ENCODE data around the gene RCOR1.
"Not testable (repeated sequence)": the region's sequence is repeated elsewhere in the genome, so short reads cannot be mapped to it uniquely, and the experiment has no call there.

Gene RCOR1

DNA sequence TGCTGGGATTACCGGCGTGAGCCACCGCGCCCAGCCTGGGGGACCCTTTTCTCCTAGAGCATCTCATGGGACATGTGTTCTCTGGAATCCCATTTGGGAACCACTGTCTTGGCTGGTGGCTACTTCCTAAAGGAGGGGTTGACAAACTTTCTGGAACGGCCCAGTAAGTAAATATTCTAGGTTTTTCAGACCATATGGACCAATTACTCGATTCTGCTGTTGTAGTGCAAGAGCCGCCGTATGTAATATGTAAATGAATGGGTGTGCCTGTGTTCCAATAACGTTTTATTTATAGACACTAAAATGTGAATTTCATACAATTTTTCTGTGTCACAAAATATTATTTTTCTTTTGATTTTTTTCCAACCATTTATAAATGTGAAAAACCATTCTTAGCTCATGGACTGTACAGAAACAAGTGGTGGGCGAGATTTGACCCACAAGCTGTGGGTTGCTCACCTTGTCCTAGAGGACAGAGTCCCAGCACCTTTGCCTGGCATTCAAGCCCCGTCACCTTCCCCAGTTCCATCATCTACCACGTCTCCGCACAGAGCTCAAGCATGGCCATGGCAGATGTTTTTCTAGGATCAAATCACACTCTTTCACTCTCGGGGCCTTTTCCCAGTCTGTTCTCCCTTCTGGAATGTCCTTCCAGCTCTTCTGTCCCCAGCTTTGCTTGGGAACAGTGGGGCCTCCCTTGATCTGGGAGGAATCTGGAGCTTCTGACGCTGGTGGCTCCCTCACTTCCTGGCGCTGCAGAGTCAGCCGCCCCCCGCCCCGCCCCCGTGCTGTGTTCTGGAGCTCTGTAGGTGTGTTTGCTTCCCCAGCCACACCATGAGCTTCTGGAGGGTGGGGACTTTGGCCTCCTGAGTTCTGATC lies 17.9 kb upstream of the RCOR1 start:
- Histone ChIP-seq H3K4me3 (ENCODE audit: low read length) (no peak overlapping the region), H3K9me3 (ENCODE audit: control insufficient read depth, low read length) (no peaks in the 10 kb centered on the region), H3K9ac (ENCODE audit: low read length) (no peak overlapping the region), H3K27me3 (ENCODE audit: control insufficient read depth, insufficient read depth, low read length) (no peaks in the 10 kb centered on the region), H3K36me3 (ENCODE audit: control insufficient read depth, insufficient read depth, low read length) (no peaks in the 10 kb centered on the region), H3K4me1 (ENCODE audit: control insufficient read depth, insufficient read depth, low read length) (peaks cover 13% of the 10 kb centered on the region)

DNA sequence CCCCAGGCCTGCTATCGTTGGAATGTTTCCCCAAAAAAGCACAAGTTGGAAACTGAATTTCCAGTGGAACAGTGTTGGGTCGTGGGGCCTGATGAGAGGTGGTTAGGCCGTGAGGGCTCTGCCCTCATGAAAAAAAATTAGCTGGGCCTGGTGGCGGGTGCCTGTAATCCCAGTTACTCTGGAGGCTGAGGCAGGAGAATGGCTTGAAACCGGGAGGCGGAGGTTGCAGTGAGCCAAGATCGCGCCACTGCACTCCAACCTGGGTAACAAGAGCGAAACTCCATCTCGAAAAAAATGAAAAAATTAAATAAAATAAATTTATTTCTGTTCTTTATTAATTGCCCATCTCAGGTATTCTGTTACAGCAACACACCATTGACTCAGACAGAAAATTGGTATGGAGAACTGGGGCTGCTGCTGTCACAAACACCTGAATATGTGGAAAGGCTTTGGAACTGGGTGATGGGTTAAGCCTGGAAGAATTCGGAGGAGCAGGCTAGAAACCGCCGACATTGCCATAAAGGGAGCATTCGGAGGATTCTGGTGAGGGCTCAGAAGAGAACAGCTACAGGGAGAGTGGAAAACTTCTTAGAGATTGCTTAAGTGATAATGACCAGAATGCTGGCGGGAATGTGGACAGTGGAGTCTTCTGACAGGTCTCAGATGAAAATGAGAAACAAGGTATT lies 17.1 kb upstream of the RCOR1 start:
- H3K27me3 ChIP-seq (ENCODE audit: control insufficient read depth, insufficient read depth, low read length), result no peaks in the 10 kb centered on the region
- H3K4me3 ChIP-seq (ENCODE audit: low read length), result no peak overlapping the region
- no peaks in the 10 kb centered on the region for H3K9me3 ChIP-seq (ENCODE audit: control insufficient read depth, low read length)
- H3K36me3 ChIP-seq (ENCODE audit: control insufficient read depth, insufficient read depth, low read length), result no peaks in the 10 kb centered on the region
- H3K9ac ChIP-seq (ENCODE audit: low read length), result no peak overlapping the region
- H3K4me1 ChIP-seq (ENCODE audit: control insufficient read depth, insufficient read depth, low read length), result peaks cover 13% of the 10 kb centered on the region

DNA sequence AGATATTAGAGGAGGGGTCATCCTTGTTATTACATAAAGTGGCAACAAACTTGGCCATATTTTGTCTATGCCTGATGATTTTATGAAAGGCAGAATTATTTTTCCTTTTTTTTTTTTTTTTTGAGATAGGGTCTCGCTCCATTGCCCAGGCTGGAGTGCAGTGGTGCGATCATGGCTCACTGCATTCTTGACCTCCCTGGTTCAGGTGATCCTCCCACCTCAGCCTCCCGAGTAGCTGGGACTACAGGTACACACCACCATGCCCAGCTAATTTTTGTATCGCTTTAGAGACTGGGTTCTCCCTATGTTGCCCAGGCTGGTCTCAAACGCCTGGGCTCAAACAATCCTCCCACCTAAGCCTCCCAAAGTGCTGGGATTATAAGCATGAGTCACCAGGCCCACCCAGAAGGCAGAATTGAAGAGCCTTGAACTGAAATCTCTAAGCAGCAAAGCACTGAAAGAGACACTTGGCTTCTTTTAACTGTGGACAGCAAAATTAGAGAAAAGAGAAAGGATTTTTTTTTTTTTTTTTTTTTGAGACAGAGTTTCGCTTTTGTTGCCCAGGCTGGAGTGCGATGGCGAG lies 16.5 kb upstream of the RCOR1 start:
- H3K9ac ChIP-seq (ENCODE audit: low read length); H3K27me3 ChIP-seq (ENCODE audit: control insufficient read depth, insufficient read depth, low read length); H3K36me3 ChIP-seq (ENCODE audit: control insufficient read depth, insufficient read depth, low read length); H3K9me3 ChIP-seq (ENCODE audit: control insufficient read depth, low read length); H3K4me3 ChIP-seq (ENCODE audit: low read length): not testable (repeated sequence)
- peaks cover 13% of the 10 kb centered on the region for H3K4me1 ChIP-seq (ENCODE audit: control insufficient read depth, insufficient read depth, low read length)

DNA sequence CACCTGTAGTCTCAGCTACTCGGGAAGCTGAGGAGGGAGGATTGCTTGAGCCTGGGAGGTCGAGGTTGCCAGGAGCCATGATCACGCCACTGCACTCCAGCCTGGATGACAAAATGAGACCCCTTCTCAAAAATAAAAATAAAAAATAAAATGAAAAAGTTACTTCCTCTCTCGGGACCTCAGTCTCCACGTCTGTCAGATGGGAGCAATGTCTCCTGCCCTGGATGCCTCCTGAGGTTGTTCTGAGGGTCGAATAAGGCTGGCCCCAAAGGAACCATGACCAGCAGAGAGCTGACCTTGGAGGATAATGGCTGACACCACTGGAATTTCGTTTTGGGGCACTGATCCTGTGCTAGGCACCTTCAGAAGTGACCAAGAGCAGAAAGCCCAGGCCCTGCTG lies 13.6 kb upstream of the RCOR1 start:
- Histone ChIP-seq H3K36me3 (ENCODE audit: control insufficient read depth, insufficient read depth, low read length) (no peaks in the 10 kb centered on the region), H3K9me3 (ENCODE audit: control insufficient read depth, low read length) (no peaks in the 10 kb centered on the region), H3K27me3 (ENCODE audit: control insufficient read depth, insufficient read depth, low read length) (no peaks in the 10 kb centered on the region)

DNA sequence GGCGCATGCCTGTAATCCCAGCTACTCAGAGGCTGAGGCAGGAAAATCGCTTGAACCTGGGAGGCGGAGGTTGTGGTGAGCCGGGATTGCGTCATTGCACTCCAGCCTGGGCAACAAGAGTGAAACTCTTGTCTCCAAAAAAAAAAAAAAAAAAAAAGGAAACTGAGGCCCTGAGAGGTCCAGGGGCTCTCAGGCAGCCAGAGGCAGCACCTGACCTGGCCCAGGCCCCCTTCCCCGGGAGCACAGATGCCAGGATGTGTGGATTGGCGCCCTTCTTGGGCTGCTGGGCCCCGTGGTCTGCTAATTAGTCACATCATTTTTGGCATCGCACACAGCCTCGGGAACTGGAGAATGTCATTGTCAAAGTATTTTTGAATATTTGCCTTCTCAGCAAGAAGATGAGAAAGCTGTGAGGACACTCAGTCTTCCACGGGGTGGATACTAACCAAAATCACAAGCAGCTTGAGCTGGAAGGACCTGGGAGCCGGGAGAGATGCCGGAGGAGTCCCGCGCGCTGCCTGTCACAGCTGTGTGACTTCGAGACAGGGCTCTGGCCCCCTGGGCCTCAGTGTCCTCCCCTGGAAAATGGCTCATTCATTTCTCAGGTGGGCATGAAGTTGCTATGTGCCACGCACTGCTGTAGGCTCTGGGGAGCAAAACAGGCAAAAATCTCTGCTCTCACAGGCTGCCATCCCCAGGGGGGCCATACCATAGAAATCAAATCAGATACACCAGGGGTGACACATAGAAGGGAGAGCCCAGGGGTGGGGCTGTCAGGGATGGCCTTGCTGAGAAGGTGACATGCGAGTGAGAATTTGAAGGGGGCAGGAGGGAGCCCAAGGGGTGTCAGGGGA lies 12.5 kb upstream of the RCOR1 start:
- H3K36me3 ChIP-seq (ENCODE audit: control insufficient read depth, insufficient read depth, low read length), result no peaks in the 10 kb centered on the region
- peaks cover 3% of the 10 kb centered on the region for H3K4me1 ChIP-seq (ENCODE audit: control insufficient read depth, insufficient read depth, low read length)
- H3K4me3 ChIP-seq (ENCODE audit: low read length), result no peak overlapping the region
- no peaks in the 10 kb centered on the region for H3K9me3 ChIP-seq (ENCODE audit: control insufficient read depth, low read length)
- no peaks in the 10 kb centered on the region for H3K27me3 ChIP-seq (ENCODE audit: control insufficient read depth, insufficient read depth, low read length)
- H3K9ac ChIP-seq (ENCODE audit: low read length), result no peak overlapping the region

More for the DNA sequence above, 13.6 kb upstream of the RCOR1 start:
- Histone ChIP-seq H3K4me3 (ENCODE audit: low read length) (no peak overlapping the region), H3K4me1 (ENCODE audit: control insufficient read depth, insufficient read depth, low read length) (peaks cover 7% of the 10 kb centered on the region), H3K9ac (ENCODE audit: low read length) (no peak overlapping the region)

DNA sequence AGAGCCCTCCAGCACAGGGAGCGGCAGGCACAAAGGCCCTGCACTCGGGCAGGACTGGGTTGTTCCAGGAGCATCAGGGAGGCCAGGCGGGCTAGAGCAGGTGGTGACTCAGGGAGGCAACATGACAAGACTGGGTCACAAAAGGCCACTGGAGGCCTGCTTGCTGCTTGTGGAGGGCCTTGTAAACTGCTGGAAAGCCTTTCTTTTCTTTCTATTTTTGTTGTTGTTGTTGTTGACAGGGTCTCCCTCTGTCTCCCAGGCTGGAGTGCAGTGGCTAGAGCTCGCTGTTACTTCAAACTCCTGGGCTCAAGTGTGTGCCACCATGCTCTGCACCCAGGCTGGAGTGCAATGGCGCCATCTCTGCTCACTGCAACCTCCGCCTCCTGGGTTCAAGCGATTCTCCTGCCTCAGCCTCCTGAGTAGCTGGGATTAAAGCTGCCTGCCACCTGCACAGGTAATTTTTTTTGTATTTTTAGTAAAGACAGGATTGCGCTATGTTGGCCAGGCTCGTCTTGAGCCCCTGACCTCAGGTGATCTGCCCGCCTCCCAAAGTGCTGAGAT lies 11.8 kb upstream of the RCOR1 start:
- Histone ChIP-seq H3K27me3 (ENCODE audit: control insufficient read depth, insufficient read depth, low read length) (no peaks in the 10 kb centered on the region), H3K4me3 (ENCODE audit: low read length) (no peak overlapping the region), H3K9me3 (ENCODE audit: control insufficient read depth, low read length) (no peaks in the 10 kb centered on the region), H3K36me3 (ENCODE audit: control insufficient read depth, insufficient read depth, low read length) (no peaks in the 10 kb centered on the region), H3K9ac (ENCODE audit: low read length) (no peak overlapping the region), H3K4me1 (ENCODE audit: control insufficient read depth, insufficient read depth, low read length) (peaks cover 9% of the 10 kb centered on the region)

DNA sequence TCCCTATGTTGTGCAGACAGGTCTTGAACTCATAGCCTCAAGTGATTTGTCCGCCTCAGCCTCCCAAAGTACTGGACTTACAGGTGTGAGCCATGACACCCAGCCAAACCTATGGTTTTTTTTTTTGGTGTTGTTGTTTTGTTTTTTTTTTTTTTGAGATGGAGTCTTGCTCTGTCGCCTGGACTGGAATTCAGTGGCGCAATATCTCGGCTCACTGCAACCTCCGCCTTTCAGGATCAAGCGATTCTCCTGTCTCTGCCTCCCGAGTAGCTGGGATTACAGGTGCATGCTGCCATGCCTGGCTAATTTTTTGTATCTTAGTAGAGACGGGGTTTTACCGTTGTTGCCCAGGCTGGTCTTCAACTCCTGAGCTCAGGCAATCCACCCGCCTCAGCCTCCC lies 11.3 kb upstream of the RCOR1 start:
- Histone ChIP-seq H3K27me3 (ENCODE audit: control insufficient read depth, insufficient read depth, low read length) (no peaks in the 10 kb centered on the region), H3K9ac (ENCODE audit: low read length) (no peak overlapping the region), H3K36me3 (ENCODE audit: control insufficient read depth, insufficient read depth, low read length) (no peaks in the 10 kb centered on the region), H3K4me3 (ENCODE audit: low read length) (no peak overlapping the region), H3K9me3 (ENCODE audit: control insufficient read depth, low read length) (no peaks in the 10 kb centered on the region), H3K4me1 (ENCODE audit: control insufficient read depth, insufficient read depth, low read length) (peaks cover 14% of the 10 kb centered on the region)

DNA sequence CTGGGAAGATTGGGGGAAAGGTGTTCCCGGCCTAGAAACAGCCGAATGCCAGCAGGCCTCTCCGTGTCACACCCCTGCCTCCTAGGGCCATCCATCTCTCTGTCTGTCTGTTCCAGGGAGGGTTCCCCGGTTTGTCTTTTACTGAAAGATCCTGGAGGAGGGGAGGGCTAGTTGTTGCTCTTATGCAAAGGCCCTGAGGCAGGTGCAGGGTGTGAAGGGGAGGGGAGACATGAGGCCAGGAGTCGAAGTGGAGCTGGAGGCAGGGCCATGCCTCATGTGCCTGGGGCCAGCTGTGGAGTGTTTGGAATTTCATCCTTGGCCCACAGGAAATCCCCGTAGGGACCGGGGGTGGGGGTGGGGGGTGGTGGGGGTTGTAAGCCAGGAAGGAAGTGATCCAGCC lies 8.7 kb upstream of the RCOR1 start:
- H3K4me3 ChIP-seq (ENCODE audit: low read length), result no peak overlapping the region
- no peaks in the 10 kb centered on the region for H3K9me3 ChIP-seq (ENCODE audit: control insufficient read depth, low read length)
- peaks cover 15% of the 10 kb centered on the region for H3K4me1 ChIP-seq (ENCODE audit: control insufficient read depth, insufficient read depth, low read length)
- H3K27me3 ChIP-seq (ENCODE audit: control insufficient read depth, insufficient read depth, low read length), result no peaks in the 10 kb centered on the region
- H3K9ac ChIP-seq (ENCODE audit: low read length), result no peak overlapping the region
- no peaks in the 10 kb centered on the region for H3K36me3 ChIP-seq (ENCODE audit: control insufficient read depth, insufficient read depth, low read length)

DNA sequence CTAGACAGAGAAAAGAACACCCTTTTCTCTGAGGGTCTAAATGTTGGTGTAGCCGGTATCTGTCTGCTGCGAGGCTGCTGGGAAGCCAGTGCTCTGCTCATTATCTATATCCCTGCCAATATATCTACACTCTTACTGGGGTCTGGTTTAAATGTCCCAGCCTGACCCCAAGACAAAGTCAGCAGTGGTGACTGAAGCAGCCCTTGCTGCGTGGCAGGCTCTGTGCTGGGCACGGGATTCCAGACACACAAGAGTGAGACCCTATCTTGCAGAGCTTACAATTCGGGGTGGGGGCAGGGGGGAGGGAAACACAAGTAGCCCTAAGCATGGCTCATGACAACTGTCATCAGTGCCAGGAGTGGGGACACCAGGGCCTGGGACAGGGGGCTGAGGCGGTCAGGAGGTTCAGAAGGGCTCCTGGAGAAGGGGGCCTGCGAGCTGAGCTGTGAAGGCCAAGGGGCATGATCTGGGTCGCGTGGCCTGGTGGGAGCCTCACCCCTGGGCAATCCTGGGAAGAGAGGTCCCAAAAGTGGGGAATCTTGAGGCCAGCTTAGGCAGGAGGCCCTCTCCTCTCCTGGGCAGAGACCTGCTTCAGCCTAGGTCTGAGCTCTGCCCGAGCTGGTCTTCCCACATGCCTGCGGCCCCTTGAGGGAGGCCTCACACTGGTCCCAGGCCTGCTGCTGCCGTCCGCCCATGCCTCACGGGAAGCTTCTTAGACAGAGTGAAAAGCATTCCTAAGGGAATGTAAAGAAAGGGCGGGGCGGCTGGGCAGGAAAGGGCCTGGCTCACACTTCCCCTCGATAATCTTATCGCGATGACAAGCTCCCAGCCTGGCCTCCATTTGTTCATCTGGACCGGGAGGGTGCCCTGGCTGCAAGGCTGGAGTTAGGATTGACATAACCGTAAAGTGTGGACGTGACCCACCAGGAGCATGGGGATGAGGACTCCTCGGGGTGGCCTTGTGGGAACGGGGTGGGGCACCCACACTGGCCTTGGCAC lies 7.3 kb upstream of the RCOR1 start:
- H3K9ac ChIP-seq (ENCODE audit: low read length), result peak overlapping the region; percentile 11
- H3K9me3 ChIP-seq (ENCODE audit: control insufficient read depth, low read length), result no peaks in the 10 kb centered on the region
- no peaks in the 10 kb centered on the region for H3K36me3 ChIP-seq (ENCODE audit: control insufficient read depth, insufficient read depth, low read length)
- H3K4me3 ChIP-seq (ENCODE audit: low read length), result no peak overlapping the region
- no peaks in the 10 kb centered on the region for H3K27me3 ChIP-seq (ENCODE audit: control insufficient read depth, insufficient read depth, low read length)
- peaks cover 15% of the 10 kb centered on the region for H3K4me1 ChIP-seq (ENCODE audit: control insufficient read depth, insufficient read depth, low read length)

DNA sequence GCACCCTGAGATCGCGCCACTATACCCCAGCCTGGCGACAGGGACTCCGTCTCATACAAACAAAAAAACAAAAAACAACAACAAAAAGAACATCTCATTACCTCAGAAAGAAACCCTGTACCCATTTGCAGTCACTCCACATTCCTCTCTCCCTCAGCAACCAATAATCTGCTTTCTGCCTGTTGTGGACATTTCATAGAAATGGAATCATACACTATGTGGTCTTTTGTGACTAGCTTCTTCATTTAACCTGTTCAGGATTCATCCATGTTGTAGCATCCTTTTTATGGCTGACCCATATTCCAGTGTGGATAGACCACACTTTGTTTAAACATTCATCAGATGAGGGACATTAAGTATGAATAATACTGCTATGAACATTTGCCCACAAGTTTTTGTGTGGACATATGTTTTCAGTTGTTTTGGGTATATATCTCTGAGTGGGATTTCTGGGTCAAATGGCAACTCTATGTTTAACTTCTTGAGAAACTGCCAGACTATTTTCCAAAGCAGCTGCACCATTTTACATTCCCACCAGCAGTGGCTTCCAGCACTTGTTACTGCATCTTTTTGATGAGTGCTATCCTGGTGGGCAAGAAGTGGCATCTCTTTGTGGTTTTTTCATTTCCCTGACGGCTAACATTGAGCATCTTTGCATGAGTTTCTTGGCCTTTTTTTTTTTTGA lies 5.9 kb upstream of the RCOR1 start:
- H3K9ac ChIP-seq (ENCODE audit: low read length), result no peak overlapping the region
- peaks cover 24% of the 10 kb centered on the region for H3K4me1 ChIP-seq (ENCODE audit: control insufficient read depth, insufficient read depth, low read length)
- H3K27me3 ChIP-seq (ENCODE audit: control insufficient read depth, insufficient read depth, low read length), result no peaks in the 10 kb centered on the region
- H3K9me3 ChIP-seq (ENCODE audit: control insufficient read depth, low read length), result no peaks in the 10 kb centered on the region
- no peak overlapping the region for H3K4me3 ChIP-seq (ENCODE audit: low read length)
- no peaks in the 10 kb centered on the region for H3K36me3 ChIP-seq (ENCODE audit: control insufficient read depth, insufficient read depth, low read length)

Measured in mucosa of stomach (tissue), 1 donor.